ENCODE data around the gene DHRS9.
"Not testable (repeated sequence)": the region's sequence is repeated elsewhere in the genome, so short reads cannot be mapped to it uniquely, and the experiment has no call there.

DNA sequence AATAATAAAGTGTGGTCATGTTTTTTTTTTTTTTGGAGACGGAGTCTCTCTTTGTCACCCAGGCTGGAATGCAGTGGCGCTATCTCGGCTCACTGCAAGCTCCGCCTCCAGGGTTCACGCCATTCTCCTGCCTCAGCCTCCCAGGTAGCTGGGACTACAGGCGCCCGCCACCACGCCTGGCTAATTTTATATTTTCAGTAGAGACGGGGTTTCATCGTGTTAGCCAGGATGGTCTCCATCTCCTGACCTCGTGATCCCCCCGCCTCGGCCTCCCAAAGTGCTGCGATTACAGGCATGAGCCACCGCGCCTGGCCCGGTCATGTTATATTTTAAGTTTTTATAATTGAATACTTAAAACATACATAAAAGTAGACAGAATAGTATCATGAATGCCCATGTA, 5.2 kb upstream of the DHRS9 start:
- TF ChIP-seq, protein P1, sequence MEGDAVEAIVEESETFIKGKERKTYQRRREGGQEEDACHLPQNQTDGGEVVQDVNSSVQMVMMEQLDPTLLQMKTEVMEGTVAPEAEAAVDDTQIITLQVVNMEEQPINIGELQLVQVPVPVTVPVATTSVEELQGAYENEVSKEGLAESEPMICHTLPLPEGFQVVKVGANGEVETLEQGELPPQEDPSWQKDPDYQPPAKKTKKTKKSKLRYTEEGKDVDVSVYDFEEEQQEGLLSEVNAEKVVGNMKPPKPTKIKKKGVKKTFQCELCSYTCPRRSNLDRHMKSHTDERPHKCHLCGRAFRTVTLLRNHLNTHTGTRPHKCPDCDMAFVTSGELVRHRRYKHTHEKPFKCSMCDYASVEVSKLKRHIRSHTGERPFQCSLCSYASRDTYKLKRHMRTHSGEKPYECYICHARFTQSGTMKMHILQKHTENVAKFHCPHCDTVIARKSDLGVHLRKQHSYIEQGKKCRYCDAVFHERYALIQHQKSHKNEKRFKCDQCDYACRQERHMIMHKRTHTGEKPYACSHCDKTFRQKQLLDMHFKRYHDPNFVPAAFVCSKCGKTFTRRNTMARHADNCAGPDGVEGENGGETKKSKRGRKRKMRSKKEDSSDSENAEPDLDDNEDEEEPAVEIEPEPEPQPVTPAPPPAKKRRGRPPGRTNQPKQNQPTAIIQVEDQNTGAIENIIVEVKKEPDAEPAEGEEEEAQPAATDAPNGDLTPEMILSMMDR (IDR thresholded peaks at IDR 0.05), result not testable (repeated sequence)
- TF ChIP-seq POLR2AphosphoS5 (IDR thresholded peaks at IDR 0.05), result not testable (repeated sequence)
